Tongue (tissue), 2 donors: Measurements from ENCODE around the gene ZNF503. TPM values are rescaled to one million over a fixed set of nuclear protein-coding genes. Genes with fewer than 3 reads are reported as not detected.
A peak's percentile ranks its signal among the peaks of the same experiment; 100 is the strongest.

Experiments used
- DNase-seq: peaks from one replicate; pipeline ENCODE4 v3.0.0-alpha.2; 2015
- total RNA-seq: library from RNA; depleted of rRNA; stranded (reverse); fragments of >200 nt; gene quantifications from one replicate; pipeline ENCODE4 v1.2.3, GENCODE V29; 2014

ZNF503 gene
- total RNA-seq, 1 donor from 2014 or later = 12.6 TPM

- peak; percentile 30 for DNase-seq
Measured at GRCh38 chr10:75352650-75353049, 48.9 kb downstream of the ZNF503 start.

- DNase-seq = no peak
Measured at GRCh38 chr10:75351637-75352036, 49.9 kb downstream of the ZNF503 start.

GRCh38 chr10:75350791-75351190 lies 50.8 kb downstream of the ZNF503 start:
- DNase-seq = no peak

Other genes starting within 250 kb of the ZNF503 start
- gene VDAC2, start 191.0 kb downstream of the ZNF503 start, total RNA-seq = 232 TPM
- gene COMTD1, start 165.8 kb downstream of the ZNF503 start, total RNA-seq = 14.3 TPM
- 6.3 TPM for gene LRMDA, start 29.9 kb upstream of the ZNF503 start, total RNA-seq